Measurements from ENCODE around the gene PIK3R1. TPM values are rescaled to one million over a fixed set of nuclear protein-coding genes. Genes with fewer than 3 reads are reported as not detected.

The PIK3R1 gene
- total and polyA plus RNA-seq, 10 of the 15 experiments (the other 5 are each of a cell fraction or from before 2014, with no cell fraction given) = 7.8 to 38.4 (median 15.7) TPM

GRCh38 chr5:68239487-68239886 is 23.9 kb downstream of the PIK3R1 start:
- Histone ChIP-seq H2AFZ (ENCODE audit: control insufficient read depth, low read depth, low read length) (no peak overlapping the region; the same call in 1 of the 2 replicates), H3K9ac (ENCODE audit: control insufficient read depth, insufficient read depth, low read length) (no peak overlapping the region), H3K79me2 (ENCODE audit: control insufficient read depth, insufficient read depth, low read length) (peaks cover 15% of the 10 kb centered on the region), H3K4me3 (no peak overlapping the region), H3K4me1 (ENCODE audit: control insufficient read depth, insufficient read depth, low read length) (peaks cover 19% of the 10 kb centered on the region; the same call in 1 of the 2 replicates), H4K20me1 (ENCODE audit: control insufficient read depth, insufficient read depth) (no peaks in the 10 kb centered on the region), H3K36me3 (ENCODE audit: control insufficient read depth in 2 of 2, insufficient read depth in 2 of 2, low read length in 1 of 2) (0 out of 4 replicates have a peak, but pooled peaks cover 0 to 4% of the 10 kb centered on the region in 2 experiments), H3K27ac (ENCODE audit: control insufficient read depth, insufficient read depth) (no peak overlapping the region; the same call in 1 of the 2 replicates), H3K9me3 (replicated peaks; ENCODE audit: control insufficient read depth, insufficient read depth, low read length) (no peaks in the 10 kb centered on the region), H3K27me3 (replicated peaks in 1 of 2; ENCODE audit: control insufficient read depth in 2 of 2, insufficient read depth in 2 of 2, low read length in 1 of 2) (no peaks in the 10 kb centered on the region), H3K4me2 (ENCODE audit: control insufficient read depth, insufficient read depth) (peak overlapping the region; percentile 40)
- ATAC-seq = peak; percentile 94
- SMC1A ChIA-PET (ENCODE audit: uncharacterized antibody, unreplicated experiment) = interaction anchor here (0.8 to 4.4 kb wide), 14 partner anchors 10 to 198 kb away, joined by 3 to 25 read pairs (median 4); partner anchors contain the start of gene PIK3R1
- RAD21 ChIA-PET (ENCODE audit: unreplicated experiment) = interaction anchor here (0.9 to 1.8 kb wide), 11 partner anchors 9 to 587 kb away, joined by 3 to 18 read pairs (median 3); partner anchors contain the start of gene PIK3R1
- peak; percentile 45; the same call in 1 of the 2 replicates for TF ChIP-seq MTA2 (IDR thresholded peaks at IDR 0.05; ENCODE audit: low read depth)
- TF ChIP-seq PAX8 (IDR thresholded peaks at IDR 0.05) = no peak
- no peak for TF ChIP-seq ETV6 (conservative IDR thresholded peaks at IDR 0.05 in 1 of 2, IDR thresholded peaks at IDR 0.05 in 1 of 2; ENCODE audit: borderline replicate concordance in 1 of 2, low read depth in 1 of 2)
- TF ChIP-seq GATAD2B (conservative IDR thresholded peaks at IDR 0.05; ENCODE audit: low read depth) = 0 out of 2 replicates have a peak, but pooled peaks have one; percentile 21
- 0 out of 2 replicates have a peak, but pooled peaks have one; percentile 7 for TF ChIP-seq IKZF1 (conservative IDR thresholded peaks at IDR 0.05)
- TF ChIP-seq CREB1 (IDR thresholded peaks at IDR 0.05; ENCODE audit: low read depth) = peak; percentile 72
- 0 out of 2 replicates have a peak, but pooled peaks have one; percentile 13 for TF ChIP-seq ATF7 (IDR thresholded peaks at IDR 0.05; ENCODE audit: low read depth)
- TF ChIP-seq BHLHE40 (IDR thresholded peaks at IDR 0.05; ENCODE audit: borderline replicate concordance in 1 of 2, low read depth in 2 of 2, low read length in 1 of 2) = peak; percentile 19 to 37; a peak in 2 of 4 replicates
- TF ChIP-seq BMI1 (IDR thresholded peaks at IDR 0.05; ENCODE audit: borderline replicate concordance) = no peak
- peak in 1 of 2 experiments; percentile 42; a peak in 1 of 4 replicates for TF ChIP-seq EP300 (IDR thresholded peaks at IDR 0.05; ENCODE audit: borderline replicate concordance in 1 of 2, control insufficient read depth in 1 of 2, low read depth in 2 of 2, low read length in 2 of 2)
- TF ChIP-seq IKZF2 (IDR thresholded peaks at IDR 0.05) = peak; percentile 20 to 47; a peak in 1 of 4 replicates
- no peak for TF ChIP-seq POU2F2 (IDR thresholded peaks at IDR 0.05; ENCODE audit: borderline replicate concordance, low read depth, low read length)
- 0 out of 2 replicates have a peak, but pooled peaks have one; percentile 22 for TF ChIP-seq EED (IDR thresholded peaks at IDR 0.05; ENCODE audit: low read depth)
- no peak for TF ChIP-seq YY1 (IDR thresholded peaks at IDR 0.05; ENCODE audit: low read depth, low read length)
- TF ChIP-seq TCF12 (IDR thresholded peaks at IDR 0.05; ENCODE audit: low read depth, low read length) = 0 out of 2 replicates have a peak, but pooled peaks have one; percentile 27
- peak; percentile 63; the same call in 1 of the 2 replicates for TF ChIP-seq RUNX3 (IDR thresholded peaks at IDR 0.05; ENCODE audit: low read length)
- TF ChIP-seq CREM (IDR thresholded peaks at IDR 0.05; ENCODE audit: low read depth) = peak; percentile 71; the same call in 1 of the 2 replicates
- no peak for FAIRE-seq
- 48% methylated on average over 7 of the region's 7 CpGs for WGBS (ENCODE audit: insufficient coverage, insufficient replicate concordance, low lambda C conversion rate, missing lambda C conversion rate)
- in situ Hi-C loops (cut with MboI) = no loop called here
- no peak for DNase-seq (ENCODE audit: low read depth, low spot score)
- POLR2A ChIA-PET = interaction anchor here (0.6 kb wide), 1 partner anchor 21 kb away, joined by 5 read pairs; no protein-coding TSS in a partner anchor
- no TSS peak for BruUV-seq (replicated peaks)
- intact Hi-C loops (cut with micrococcal nuclease; ENCODE audit: unreplicated experiment) = loop anchor here (2.0 kb wide), 1 partner anchor 23 kb away; no protein-coding TSS in a partner anchor
- CTCF ChIA-PET = interaction anchor here (0.8 to 2.5 kb wide), 6 partner anchors 13 to 993 kb away, joined by 3 to 16 read pairs (median 4); partner anchors contain the start of gene PIK3R1

All from GM12878 (cell line).